CD4-positive, alpha-beta T cell treated with Interleukin-12 subunit alpha and Interleukin-12 subunit beta, for 1 hour (primary cell): Measurements from ENCODE around the gene TBC1D5.
"Not testable (repeated sequence)": the region's sequence is repeated elsewhere in the genome, so short reads cannot be mapped to it uniquely, and the experiment has no call there.

ENCODE experiments used
- DNase-seq: peaks from one replicate; pipeline ENCODE4 v3.0.0-alpha.2; 2020

Gene TBC1D5

GRCh38 chr3:17639765-17640164 lies 102.7 kb downstream of the TBC1D5 start:
- DNase-seq, result no peak

GRCh38 chr3:17639257-17639656 lies 103.2 kb downstream of the TBC1D5 start:
- no peak for DNase-seq

GRCh38 chr3:17638356-17638755 lies 104.1 kb downstream of the TBC1D5 start:
- DNase-seq, result no peak

- not testable (repeated sequence) for DNase-seq
Observed at GRCh38 chr3:17635675-17636074, 106.8 kb downstream of the TBC1D5 start.

- no peak for DNase-seq
Observed at GRCh38 chr3:17634964-17635363, 107.5 kb downstream of the TBC1D5 start.

- DNase-seq, result no peak
Observed at GRCh38 chr3:17634201-17634600, 108.2 kb downstream of the TBC1D5 start.

- no peak for DNase-seq
Observed at GRCh38 chr3:17632401-17633100, 109.9 kb downstream of the TBC1D5 start.

- no peak for DNase-seq
Observed at GRCh38 chr3:17631609-17632008, 110.8 kb downstream of the TBC1D5 start.

GRCh38 chr3:17629400-17629799 lies 113.0 kb downstream of the TBC1D5 start:
- no peak for DNase-seq

GRCh38 chr3:17626395-17626794 lies 116.0 kb downstream of the TBC1D5 start:
- DNase-seq, result no peak

GRCh38 chr3:17625133-17625532 lies 117.3 kb downstream of the TBC1D5 start:
- DNase-seq, result no peak

- no peak for DNase-seq
Observed at GRCh38 chr3:17623464-17623863, 119.0 kb downstream of the TBC1D5 start.

- no peak for DNase-seq
Observed at GRCh38 chr3:17619968-17620367, 122.5 kb downstream of the TBC1D5 start.

GRCh38 chr3:17613017-17613416 lies 129.4 kb downstream of the TBC1D5 start:
- DNase-seq, result not testable (repeated sequence)

- DNase-seq, result no peak
Observed at GRCh38 chr3:17607905-17608304, 134.5 kb downstream of the TBC1D5 start.

GRCh38 chr3:17605934-17606333 lies 136.5 kb downstream of the TBC1D5 start:
- no peak for DNase-seq

GRCh38 chr3:17605032-17605431 lies 137.4 kb downstream of the TBC1D5 start:
- no peak for DNase-seq

- no peak for DNase-seq
Observed at GRCh38 chr3:17602126-17602525, 140.3 kb downstream of the TBC1D5 start.

- DNase-seq, result no peak
Observed at GRCh38 chr3:17592956-17593355, 149.5 kb downstream of the TBC1D5 start.

GRCh38 chr3:17590465-17590864 lies 152.0 kb downstream of the TBC1D5 start:
- DNase-seq, result no peak

GRCh38 chr3:17589888-17590287 lies 152.5 kb downstream of the TBC1D5 start:
- DNase-seq, result no peak

- DNase-seq, result no peak
Observed at GRCh38 chr3:17588422-17588821, 154.0 kb downstream of the TBC1D5 start.

- DNase-seq, result no peak
Observed at GRCh38 chr3:17585394-17586325, 156.8 kb downstream of the TBC1D5 start.

- DNase-seq, result no peak
Observed at GRCh38 chr3:17584066-17584465, 158.4 kb downstream of the TBC1D5 start.
